Measurements from ENCODE around the gene MPHOSPH6. TPM values are rescaled to one million over a fixed set of nuclear protein-coding genes. Genes with fewer than 3 reads are reported as not detected.

The MPHOSPH6 gene
- total and polyA plus RNA-seq, 4 donors, result 27.5 to 61.7 (median 48.5) TPM

DNA sequence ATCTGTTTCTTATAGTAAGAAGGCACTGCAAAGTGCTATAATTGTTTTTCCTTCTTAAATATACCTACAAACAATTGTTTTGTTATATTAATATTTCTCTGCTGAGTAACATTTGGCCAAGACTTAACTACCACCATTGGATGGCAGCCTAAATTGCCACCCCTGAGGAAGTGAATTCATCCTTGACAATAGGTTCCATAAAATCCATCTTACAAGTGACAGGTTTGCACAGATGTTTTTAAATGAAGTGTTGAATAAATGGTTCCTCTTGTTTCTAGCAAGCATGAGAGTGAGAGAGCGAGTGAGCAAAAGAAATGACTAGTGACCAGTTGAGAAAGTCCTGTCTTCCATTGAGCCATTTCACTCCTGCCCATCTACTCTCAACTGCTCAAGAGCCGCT, 8.3 kb upstream of the MPHOSPH6 start:
- Histone ChIP-seq H3K9me3 (ENCODE audit: control insufficient read depth, insufficient read depth, low read length) (no peaks in the 10 kb centered on the region), H3K36me3 (ENCODE audit: control insufficient read depth, insufficient read depth, low read length) (no peaks in the 10 kb centered on the region), H3K27ac (ENCODE audit: low read depth, low read length) (no peak overlapping the region), H3K4me1 (ENCODE audit: control insufficient read depth, insufficient read depth, low read length) (no peaks in the 10 kb centered on the region), H3K4me3 (ENCODE audit: low read depth, low read length) (no peak overlapping the region), H3K27me3 (ENCODE audit: control insufficient read depth, insufficient read depth, low read length) (peaks cover 2% of the 10 kb centered on the region)
- DNase-seq (ENCODE audit: low read depth in 4 of 6, low spot score in 6 of 6), result no peak
- 50% methylated on average over 1 of the region's 2 CpGs for WGBS (ENCODE audit: insufficient coverage)

DNA sequence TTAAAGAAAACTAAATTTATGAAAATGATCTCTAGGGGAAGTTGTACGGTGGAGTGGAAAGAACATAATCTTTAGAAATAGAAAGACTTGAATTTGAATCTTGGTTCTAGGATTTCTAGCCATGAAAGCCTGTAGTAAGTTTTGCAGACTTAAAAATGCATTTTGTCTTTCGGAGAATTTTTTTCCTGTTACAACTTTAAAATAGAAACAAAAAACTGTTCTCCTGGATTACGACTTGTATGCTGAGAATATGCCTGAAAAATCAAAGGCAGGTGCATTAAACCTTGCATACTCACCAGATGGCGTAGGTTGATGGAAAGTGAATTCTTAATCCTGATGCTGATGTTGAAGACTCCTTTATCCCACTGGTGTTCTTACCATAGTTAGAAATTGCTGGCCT, 7.5 kb upstream of the MPHOSPH6 start:
- Histone ChIP-seq H3K4me3 (ENCODE audit: low read depth, low read length) (no peak overlapping the region), H3K36me3 (ENCODE audit: control insufficient read depth, insufficient read depth, low read length) (no peaks in the 10 kb centered on the region), H3K27ac (ENCODE audit: low read depth, low read length) (no peak overlapping the region), H3K27me3 (ENCODE audit: control insufficient read depth, insufficient read depth, low read length) (peaks cover 2% of the 10 kb centered on the region), H3K4me1 (ENCODE audit: control insufficient read depth, insufficient read depth, low read length) (no peaks in the 10 kb centered on the region), H3K9me3 (ENCODE audit: control insufficient read depth, insufficient read depth, low read length) (no peaks in the 10 kb centered on the region)
- WGBS (ENCODE audit: insufficient coverage), result no CpG with 5 or more reads among the region's 4 CpGs
- peak in 1 of 6 donors; percentile 38 for DNase-seq (ENCODE audit: low read depth in 4 of 6, low spot score in 6 of 6)

DNA sequence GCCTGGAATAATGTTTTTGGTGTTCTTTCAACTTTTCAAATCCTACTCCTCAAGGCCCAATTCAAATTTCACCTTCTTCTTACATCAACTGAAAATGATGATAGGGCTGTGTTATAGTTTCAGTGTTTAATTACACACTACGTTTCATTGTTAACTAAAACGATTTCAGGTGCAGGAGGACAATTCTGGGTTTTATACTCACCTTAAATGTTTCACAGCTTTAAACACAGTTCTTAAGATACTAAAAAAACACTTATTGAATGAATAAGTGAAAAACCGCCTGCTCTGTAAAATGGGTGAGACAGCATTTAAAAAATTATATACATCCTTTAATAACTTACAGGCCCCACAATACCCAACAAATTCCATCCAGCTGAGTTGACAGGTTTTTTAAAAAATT, 6.2 kb upstream of the MPHOSPH6 start:
- peak in 1 of 6 donors; percentile 13 for DNase-seq (ENCODE audit: low read depth in 4 of 6, low spot score in 6 of 6)
- no CpG with 5 or more reads among the region's 3 CpGs for WGBS (ENCODE audit: insufficient coverage)
- H3K27ac ChIP-seq (ENCODE audit: low read depth, low read length), result no peak overlapping the region
- H3K36me3 ChIP-seq (ENCODE audit: control insufficient read depth, insufficient read depth, low read length), result no peaks in the 10 kb centered on the region
- no peak overlapping the region for H3K4me3 ChIP-seq (ENCODE audit: low read depth, low read length)
- H3K4me1 ChIP-seq (ENCODE audit: control insufficient read depth, insufficient read depth, low read length), result no peaks in the 10 kb centered on the region
- no peaks in the 10 kb centered on the region for H3K9me3 ChIP-seq (ENCODE audit: control insufficient read depth, insufficient read depth, low read length)
- H3K27me3 ChIP-seq (ENCODE audit: control insufficient read depth, insufficient read depth, low read length), result peaks cover 4% of the 10 kb centered on the region

DNA sequence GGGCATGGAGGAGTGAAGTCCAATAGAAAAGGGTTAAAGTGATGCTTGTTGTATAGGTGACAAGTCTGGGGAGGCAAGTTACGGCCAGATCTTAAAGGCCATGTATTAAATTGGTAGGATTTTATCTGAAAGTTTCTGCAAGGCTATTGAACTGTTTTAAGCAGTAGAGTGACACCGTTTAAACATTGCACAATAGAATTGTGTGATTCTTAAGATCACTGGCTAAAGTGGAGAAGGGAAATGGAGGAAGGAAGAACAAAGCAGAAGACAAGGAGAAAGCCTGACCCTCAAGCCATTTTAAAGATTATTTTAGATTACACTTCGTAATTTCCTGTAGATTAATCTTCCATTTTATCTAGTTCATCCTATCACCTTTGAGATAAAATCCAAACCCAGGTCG, 5.6 kb upstream of the MPHOSPH6 start:
- H3K27ac ChIP-seq (ENCODE audit: low read depth, low read length), result no peak overlapping the region
- H3K27me3 ChIP-seq (ENCODE audit: control insufficient read depth, insufficient read depth, low read length), result peaks cover 4% of the 10 kb centered on the region
- 91% methylated on average over 4 of the region's 4 CpGs for WGBS (ENCODE audit: insufficient coverage)
- no peaks in the 10 kb centered on the region for H3K9me3 ChIP-seq (ENCODE audit: control insufficient read depth, insufficient read depth, low read length)
- no peaks in the 10 kb centered on the region for H3K36me3 ChIP-seq (ENCODE audit: control insufficient read depth, insufficient read depth, low read length)
- H3K4me1 ChIP-seq (ENCODE audit: control insufficient read depth, insufficient read depth, low read length), result peaks cover under 1% of the 10 kb centered on the region
- no peak overlapping the region for H3K4me3 ChIP-seq (ENCODE audit: low read depth, low read length)
- DNase-seq (ENCODE audit: low read depth in 4 of 6, low spot score in 6 of 6), result no peak

DNA sequence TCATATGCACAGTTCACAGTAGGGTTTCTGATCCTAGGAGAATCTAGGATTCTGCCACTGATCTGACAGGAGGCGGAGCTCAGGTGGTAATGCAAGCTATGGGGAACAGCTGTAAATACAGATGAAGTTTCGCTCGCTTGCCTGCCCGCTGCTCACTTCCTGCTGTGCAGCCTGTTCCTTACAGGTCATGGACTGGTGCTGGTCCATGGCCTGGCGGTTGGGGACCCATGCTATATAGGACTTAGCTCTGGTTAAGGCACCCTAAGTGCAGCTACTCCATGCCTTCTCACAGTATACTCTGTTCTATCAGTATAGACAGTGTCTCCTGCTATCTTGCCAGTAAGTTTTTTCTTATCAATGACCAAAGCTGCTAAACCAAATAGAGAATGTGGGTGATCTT, 2.4 kb downstream of the MPHOSPH6 start:
- WGBS (ENCODE audit: insufficient coverage), result 97% methylated on average over 4 of the region's 5 CpGs
- H3K36me3 ChIP-seq (ENCODE audit: control insufficient read depth, insufficient read depth, low read length), result peaks cover 2% of the 10 kb centered on the region

DNA sequence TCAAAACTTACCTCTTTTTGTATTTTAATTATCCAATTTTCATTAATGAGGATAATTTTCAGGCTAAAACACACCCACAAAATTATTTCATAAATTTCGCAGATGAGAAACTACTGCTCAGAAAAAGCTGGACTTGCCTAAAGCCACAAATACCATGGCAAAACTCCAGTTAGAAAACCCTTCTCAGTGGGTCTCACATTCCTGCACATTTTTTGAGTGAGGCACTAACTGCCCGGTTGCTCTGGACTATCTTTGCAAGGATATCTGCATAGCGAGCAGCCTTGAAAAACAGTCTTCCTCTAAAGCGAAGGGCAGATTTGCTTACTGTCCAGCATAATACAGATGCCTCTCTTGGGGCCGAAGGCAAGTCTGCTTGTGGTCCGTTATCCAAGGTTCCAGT, 9.8 kb downstream of the MPHOSPH6 start:
- no peak overlapping the region for H3K4me3 ChIP-seq (ENCODE audit: low read depth, low read length)
- WGBS (ENCODE audit: insufficient coverage), result 86% methylated on average over 6 of the region's 6 CpGs
- H3K36me3 ChIP-seq (ENCODE audit: control insufficient read depth, insufficient read depth, low read length), result peaks cover 10% of the 10 kb centered on the region
- H3K27me3 ChIP-seq (ENCODE audit: control insufficient read depth, insufficient read depth, low read length), result no peaks in the 10 kb centered on the region
- DNase-seq (ENCODE audit: low read depth in 4 of 6, low spot score in 6 of 6), result no peak
- H3K27ac ChIP-seq (ENCODE audit: low read depth, low read length), result no peak overlapping the region
- H3K9me3 ChIP-seq (ENCODE audit: control insufficient read depth, insufficient read depth, low read length), result no peaks in the 10 kb centered on the region
- H3K4me1 ChIP-seq (ENCODE audit: control insufficient read depth, insufficient read depth, low read length), result no peaks in the 10 kb centered on the region

More for the DNA sequence above, 2.4 kb downstream of the MPHOSPH6 start:
- Histone ChIP-seq H3K4me3 (ENCODE audit: low read depth, low read length) (no peak overlapping the region), H3K9me3 (ENCODE audit: control insufficient read depth, insufficient read depth, low read length) (no peaks in the 10 kb centered on the region), H3K4me1 (ENCODE audit: control insufficient read depth, insufficient read depth, low read length) (peaks cover 15% of the 10 kb centered on the region), H3K27ac (ENCODE audit: low read depth, low read length) (no peak overlapping the region), H3K27me3 (ENCODE audit: control insufficient read depth, insufficient read depth, low read length) (peaks cover 3% of the 10 kb centered on the region)
- DNase-seq (ENCODE audit: low read depth in 4 of 6, low spot score in 6 of 6), result no peak

DNA sequence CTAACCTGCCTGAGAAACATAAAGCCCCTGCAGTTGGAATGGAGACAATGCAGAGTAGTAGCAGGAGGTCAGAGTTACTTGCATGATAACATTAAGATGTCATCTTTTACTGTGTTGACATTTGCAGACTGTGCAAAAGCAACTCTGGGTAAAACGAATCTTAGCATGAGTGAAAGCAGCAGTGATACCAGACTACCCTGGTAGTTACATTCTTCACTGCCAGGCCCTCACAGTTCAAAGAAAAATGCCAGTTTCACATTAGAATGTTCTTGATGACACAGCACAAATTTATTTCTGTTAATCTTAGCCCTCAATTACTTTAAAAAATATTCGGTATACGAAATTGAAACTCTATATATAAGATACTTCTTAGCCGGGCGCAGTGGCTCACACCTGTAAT, 12.2 kb downstream of the MPHOSPH6 start:
- Histone ChIP-seq H3K4me3 (ENCODE audit: low read depth, low read length) (no peak overlapping the region), H3K4me1 (ENCODE audit: control insufficient read depth, insufficient read depth, low read length) (no peaks in the 10 kb centered on the region), H3K27me3 (ENCODE audit: control insufficient read depth, insufficient read depth, low read length) (no peaks in the 10 kb centered on the region), H3K27ac (ENCODE audit: low read depth, low read length) (no peak overlapping the region), H3K36me3 (ENCODE audit: control insufficient read depth, insufficient read depth, low read length) (peaks cover 9% of the 10 kb centered on the region), H3K9me3 (ENCODE audit: control insufficient read depth, insufficient read depth, low read length) (no peaks in the 10 kb centered on the region)
- 89% methylated on average over 5 of the region's 5 CpGs for WGBS (ENCODE audit: insufficient coverage)
- no peak for DNase-seq (ENCODE audit: low read depth in 4 of 6, low spot score in 6 of 6)

DNA sequence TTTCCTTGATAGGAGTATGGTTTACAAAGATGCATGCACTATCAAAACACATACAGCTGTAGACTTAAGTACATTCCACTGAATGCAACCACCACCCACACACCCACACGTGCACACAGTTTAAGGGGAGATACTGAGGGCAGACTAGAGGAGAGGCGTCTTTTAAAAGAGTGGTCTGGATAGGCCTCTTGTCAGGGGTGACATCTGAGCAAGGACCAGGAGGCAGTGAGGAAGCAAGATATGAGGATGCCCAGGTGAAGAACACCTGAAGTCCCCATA, 12.6 kb downstream of the MPHOSPH6 start:
- Histone ChIP-seq H3K4me1 (ENCODE audit: control insufficient read depth, insufficient read depth, low read length) (no peaks in the 10 kb centered on the region), H3K27ac (ENCODE audit: low read depth, low read length) (no peak overlapping the region), H3K27me3 (ENCODE audit: control insufficient read depth, insufficient read depth, low read length) (no peaks in the 10 kb centered on the region), H3K9me3 (ENCODE audit: control insufficient read depth, insufficient read depth, low read length) (no peaks in the 10 kb centered on the region), H3K4me3 (ENCODE audit: low read depth, low read length) (no peak overlapping the region), H3K36me3 (ENCODE audit: control insufficient read depth, insufficient read depth, low read length) (peaks cover 8% of the 10 kb centered on the region)
- WGBS (ENCODE audit: insufficient coverage), result no CpG with 5 or more reads among the region's 2 CpGs
- no peak for DNase-seq (ENCODE audit: low read depth in 4 of 6, low spot score in 6 of 6)

DNA sequence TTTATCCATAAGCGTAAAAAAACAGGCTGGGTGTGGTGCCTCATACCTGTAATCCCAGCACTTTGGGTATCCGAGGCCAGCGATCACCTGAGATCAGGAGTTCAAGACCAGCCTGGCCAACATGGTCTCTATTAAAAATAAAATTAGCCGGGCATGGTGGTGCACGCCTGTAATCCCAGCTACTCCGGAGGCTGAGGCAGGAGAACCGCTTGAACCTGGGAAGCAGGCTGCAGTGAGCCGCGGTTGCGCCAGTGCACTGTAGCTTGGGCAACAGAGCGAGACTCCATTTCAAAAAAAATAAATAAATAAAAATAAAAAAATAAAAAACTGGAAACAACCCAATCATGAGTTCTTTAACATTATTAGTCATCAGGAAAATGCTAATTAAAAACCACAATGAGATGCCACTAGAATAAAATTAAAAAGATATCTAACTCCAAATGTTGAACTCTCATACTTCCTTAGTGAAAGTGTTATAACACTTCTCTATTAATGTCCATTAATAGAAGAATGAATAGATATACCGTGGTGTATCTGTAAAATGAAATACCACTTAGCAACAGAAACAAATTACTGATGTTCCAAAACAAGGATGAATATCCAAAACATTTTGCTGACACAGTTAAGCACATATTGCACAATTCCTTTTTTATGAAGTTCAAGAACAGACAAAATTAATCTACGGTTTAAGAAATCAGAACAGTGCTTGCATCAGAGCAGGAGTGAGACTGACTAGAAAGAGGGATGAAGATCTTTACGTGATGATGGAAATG, 13.1 kb downstream of the MPHOSPH6 start:
- DNase-seq (ENCODE audit: low read depth in 4 of 6, low spot score in 6 of 6), result no peak
- WGBS (ENCODE audit: insufficient coverage), result 94% methylated on average over 6 of the region's 14 CpGs
- Histone ChIP-seq H3K27me3 (ENCODE audit: control insufficient read depth, insufficient read depth, low read length) (no peaks in the 10 kb centered on the region), H3K4me1 (ENCODE audit: control insufficient read depth, insufficient read depth, low read length) (no peaks in the 10 kb centered on the region), H3K27ac (ENCODE audit: low read depth, low read length) (no peak overlapping the region), H3K4me3 (ENCODE audit: low read depth, low read length) (no peak overlapping the region), H3K36me3 (ENCODE audit: control insufficient read depth, insufficient read depth, low read length) (peaks cover 3% of the 10 kb centered on the region), H3K9me3 (ENCODE audit: control insufficient read depth, insufficient read depth, low read length) (no peaks in the 10 kb centered on the region)

DNA sequence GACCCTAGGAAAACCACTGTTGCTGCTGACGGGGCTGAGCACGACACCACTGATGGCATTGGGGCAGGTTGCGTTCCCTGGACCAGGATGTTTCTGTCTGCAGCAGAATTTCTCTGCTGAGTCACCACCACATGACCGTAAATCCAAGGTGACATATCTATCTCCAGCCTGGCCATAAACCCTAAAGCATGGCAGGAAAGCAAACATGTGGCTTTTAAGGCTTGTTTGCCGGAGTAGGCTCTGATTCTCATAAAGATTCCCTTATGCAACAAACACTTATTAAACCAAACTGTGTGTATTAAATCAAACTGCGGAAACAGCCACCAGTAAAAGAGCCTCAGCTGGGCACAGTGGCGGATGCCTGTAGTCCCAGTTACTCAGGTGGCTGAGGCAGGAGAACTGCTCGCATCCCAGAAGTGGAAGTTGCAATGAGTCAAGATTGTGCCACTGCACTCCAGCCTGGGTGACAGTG, 17.3 kb downstream of the MPHOSPH6 start:
- H3K27ac ChIP-seq (ENCODE audit: low read depth, low read length), result no peak overlapping the region
- no peaks in the 10 kb centered on the region for H3K4me1 ChIP-seq (ENCODE audit: control insufficient read depth, insufficient read depth, low read length)
- no peak overlapping the region for H3K4me3 ChIP-seq (ENCODE audit: low read depth, low read length)
- H3K36me3 ChIP-seq (ENCODE audit: control insufficient read depth, insufficient read depth, low read length), result peaks cover 5% of the 10 kb centered on the region
- no peak for DNase-seq (ENCODE audit: low read depth in 4 of 6, low spot score in 6 of 6)
- H3K27me3 ChIP-seq (ENCODE audit: control insufficient read depth, insufficient read depth, low read length), result no peaks in the 10 kb centered on the region
- 86% methylated on average over 5 of the region's 8 CpGs for WGBS (ENCODE audit: insufficient coverage)
- no peaks in the 10 kb centered on the region for H3K9me3 ChIP-seq (ENCODE audit: control insufficient read depth, insufficient read depth, low read length)

All from spinal cord (tissue), 10 donors.